ENCODE results near the gene RPS6KB2.

GRCh38 chr11:67482275-67482826, 54.1 kb downstream of the RPS6KB2 start:
- no peak for TF ChIP-seq CTCF (IDR thresholded peaks at IDR 0.05; ENCODE audit: low read length)
- no peak for TF ChIP-seq EZH2 (IDR thresholded peaks at IDR 0.05; ENCODE audit: borderline replicate concordance, low read length)

Data from OCI-LY1 (cell line).